ENCODE results near the gene NFIX.

Gene NFIX

DNA sequence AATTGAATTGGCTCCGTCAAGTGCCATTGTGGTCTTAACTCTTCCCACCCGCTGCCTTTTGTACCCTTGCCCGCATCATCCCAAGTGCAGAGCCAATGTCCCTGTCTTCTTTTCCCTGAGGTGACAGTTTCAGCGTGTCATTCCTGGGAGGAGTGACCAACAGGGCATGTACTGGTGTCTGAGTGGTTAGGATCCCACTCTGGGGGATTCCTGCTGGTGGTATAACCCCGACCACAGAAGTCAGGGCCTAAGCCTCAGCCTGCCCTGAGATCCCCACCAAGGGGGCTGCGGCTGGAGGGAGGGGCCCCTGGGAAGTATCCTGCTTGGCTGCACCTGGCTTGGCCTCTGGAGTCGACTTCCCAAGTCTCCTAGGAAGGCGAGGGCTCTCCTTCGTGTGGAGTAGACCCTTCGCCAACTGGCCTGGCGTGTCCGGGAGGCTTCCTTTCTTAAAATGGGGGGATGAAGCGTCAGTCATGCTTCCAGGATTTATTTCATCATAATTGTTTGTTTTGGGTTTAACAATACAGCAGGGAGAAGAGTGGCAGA lies 40.6 kb downstream of the NFIX start:
- TF ChIP-seq, protein P1, sequence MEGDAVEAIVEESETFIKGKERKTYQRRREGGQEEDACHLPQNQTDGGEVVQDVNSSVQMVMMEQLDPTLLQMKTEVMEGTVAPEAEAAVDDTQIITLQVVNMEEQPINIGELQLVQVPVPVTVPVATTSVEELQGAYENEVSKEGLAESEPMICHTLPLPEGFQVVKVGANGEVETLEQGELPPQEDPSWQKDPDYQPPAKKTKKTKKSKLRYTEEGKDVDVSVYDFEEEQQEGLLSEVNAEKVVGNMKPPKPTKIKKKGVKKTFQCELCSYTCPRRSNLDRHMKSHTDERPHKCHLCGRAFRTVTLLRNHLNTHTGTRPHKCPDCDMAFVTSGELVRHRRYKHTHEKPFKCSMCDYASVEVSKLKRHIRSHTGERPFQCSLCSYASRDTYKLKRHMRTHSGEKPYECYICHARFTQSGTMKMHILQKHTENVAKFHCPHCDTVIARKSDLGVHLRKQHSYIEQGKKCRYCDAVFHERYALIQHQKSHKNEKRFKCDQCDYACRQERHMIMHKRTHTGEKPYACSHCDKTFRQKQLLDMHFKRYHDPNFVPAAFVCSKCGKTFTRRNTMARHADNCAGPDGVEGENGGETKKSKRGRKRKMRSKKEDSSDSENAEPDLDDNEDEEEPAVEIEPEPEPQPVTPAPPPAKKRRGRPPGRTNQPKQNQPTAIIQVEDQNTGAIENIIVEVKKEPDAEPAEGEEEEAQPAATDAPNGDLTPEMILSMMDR (conservative IDR thresholded peaks at IDR 0.05; ENCODE audit: low read depth, low read length): no peak
- H3K4me3 ChIP-seq (ENCODE audit: low read length): no peak overlapping the region
- DNase-seq (ENCODE audit: low read depth): no peak

DNA sequence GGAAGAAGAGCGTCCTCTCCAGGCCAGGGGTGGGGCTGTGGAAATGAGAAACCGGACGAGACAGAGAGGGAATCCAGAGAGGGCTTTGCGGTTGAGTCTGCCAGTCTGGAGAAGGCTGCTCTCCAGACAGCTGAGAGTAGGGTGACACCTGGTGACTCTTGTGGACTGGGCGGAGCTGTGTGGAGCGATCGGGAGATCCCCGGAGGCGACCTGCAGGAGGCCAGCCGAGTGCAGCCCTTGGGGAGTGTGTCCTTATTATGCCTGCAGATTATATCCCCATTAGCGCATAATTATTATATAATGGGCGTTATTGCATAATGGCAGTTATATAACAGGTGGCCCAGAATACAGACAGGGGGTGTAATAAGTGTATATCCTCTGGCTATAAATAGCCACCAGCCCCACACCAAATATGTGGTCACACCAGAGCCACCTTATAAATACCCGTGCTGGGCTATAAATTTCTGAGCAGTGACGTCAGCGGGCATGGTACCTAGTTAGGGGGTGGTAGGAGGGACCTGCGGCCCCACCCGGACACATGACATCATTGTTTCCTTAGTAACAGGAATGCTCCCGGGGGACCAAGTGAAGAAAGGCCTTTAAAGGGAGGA lies 41.2 kb downstream of the NFIX start:
- H3K4me3 ChIP-seq (ENCODE audit: low read length): no peak overlapping the region
- no peak for DNase-seq (ENCODE audit: low read depth)
- TF ChIP-seq, protein P1 (conservative IDR thresholded peaks at IDR 0.05; ENCODE audit: low read depth, low read length): peak; percentile 9

DNA sequence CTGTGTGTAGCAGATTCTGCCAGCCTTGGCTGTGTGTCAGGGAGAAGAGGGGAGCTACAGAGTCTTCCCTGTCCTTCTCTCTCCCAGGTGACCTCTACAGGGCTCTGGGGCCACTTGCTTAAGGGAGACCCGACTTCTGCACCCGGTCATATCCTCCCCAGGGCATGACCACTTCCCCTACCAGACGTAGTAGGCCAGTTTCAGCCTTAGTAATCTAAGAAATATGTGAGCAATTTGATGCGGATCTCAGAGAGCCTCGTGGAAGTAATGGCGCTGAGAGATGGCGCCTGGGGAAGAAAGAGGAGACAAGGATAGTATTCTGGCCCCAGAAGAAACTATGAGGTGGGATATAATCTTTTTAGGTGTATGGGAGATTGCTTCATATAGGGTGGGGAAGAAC lies 41.9 kb downstream of the NFIX start:
- no peak overlapping the region for H3K4me3 ChIP-seq (ENCODE audit: low read length)
- no peak for DNase-seq (ENCODE audit: low read depth)
- TF ChIP-seq, protein P1 (conservative IDR thresholded peaks at IDR 0.05; ENCODE audit: low read depth, low read length): no peak

DNA sequence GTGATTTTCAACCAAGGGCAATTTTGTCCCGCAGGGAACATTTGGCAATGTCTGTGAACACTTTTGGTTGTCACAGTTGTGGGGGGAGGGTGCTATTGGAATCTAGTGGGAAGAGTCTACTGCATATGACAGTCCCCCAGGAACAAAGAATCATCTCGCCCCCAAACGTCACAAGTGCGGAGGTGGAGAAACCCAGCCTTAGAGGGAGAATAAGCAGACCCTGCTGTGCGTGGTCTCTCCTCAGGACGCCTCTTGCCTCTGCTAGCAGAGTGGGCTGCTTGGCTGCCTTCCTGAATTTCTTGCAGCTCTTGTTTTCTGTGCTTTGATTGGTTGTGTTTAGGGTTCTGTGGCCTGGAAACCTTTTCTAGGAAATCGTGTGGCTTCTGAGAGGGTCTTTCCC lies 42.5 kb downstream of the NFIX start:
- H3K4me3 ChIP-seq (ENCODE audit: low read length): no peak overlapping the region
- no peak for DNase-seq (ENCODE audit: low read depth)
- TF ChIP-seq, protein P1 (conservative IDR thresholded peaks at IDR 0.05; ENCODE audit: low read depth, low read length): no peak

DNA sequence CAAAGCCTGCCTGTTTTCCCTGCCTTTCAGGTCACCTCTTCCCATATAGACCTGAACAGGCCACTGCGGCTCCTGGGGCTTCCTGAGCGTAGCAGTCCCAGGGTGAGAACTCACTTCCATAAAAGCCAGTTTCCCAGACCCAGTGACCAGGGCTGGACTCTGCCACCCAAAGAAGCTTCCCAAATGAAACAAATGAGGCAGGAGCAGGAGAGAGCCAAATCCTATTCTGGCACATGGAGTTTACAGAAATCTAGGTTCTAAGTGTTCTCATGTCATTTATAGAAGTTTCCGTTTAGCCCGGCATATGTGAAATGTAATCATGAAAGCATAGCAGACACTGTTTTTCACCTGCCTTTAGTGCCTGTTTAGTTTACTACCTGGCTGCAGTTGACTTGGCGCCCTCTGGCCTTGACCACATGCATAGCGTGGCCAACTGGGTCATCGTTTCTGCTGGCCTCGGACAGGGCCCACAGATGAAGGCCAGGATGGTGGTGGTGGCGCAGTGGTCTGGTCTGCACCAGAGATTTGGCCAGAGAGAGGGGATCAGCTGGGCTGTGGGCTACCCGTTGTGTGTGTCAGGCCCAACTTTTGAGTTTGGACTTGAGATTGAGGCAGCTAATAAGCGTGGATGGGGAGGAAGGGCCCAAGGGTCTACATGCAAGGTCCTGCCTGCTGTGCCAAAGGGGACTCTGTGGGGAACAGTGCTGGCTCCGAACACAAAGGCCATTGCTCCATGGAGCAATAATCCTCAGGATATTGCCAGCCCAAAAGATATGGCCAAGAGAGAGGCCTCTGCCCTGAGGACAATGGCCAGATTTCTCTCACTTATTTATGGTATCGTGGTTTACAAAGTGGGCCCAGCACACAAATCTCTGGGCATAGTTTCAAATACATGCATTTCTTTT lies 43.3 kb downstream of the NFIX start:
- no peak overlapping the region for H3K4me3 ChIP-seq (ENCODE audit: low read length)
- TF ChIP-seq, protein P1 (conservative IDR thresholded peaks at IDR 0.05; ENCODE audit: low read depth, low read length): no peak
- no peak for DNase-seq (ENCODE audit: low read depth)

DNA sequence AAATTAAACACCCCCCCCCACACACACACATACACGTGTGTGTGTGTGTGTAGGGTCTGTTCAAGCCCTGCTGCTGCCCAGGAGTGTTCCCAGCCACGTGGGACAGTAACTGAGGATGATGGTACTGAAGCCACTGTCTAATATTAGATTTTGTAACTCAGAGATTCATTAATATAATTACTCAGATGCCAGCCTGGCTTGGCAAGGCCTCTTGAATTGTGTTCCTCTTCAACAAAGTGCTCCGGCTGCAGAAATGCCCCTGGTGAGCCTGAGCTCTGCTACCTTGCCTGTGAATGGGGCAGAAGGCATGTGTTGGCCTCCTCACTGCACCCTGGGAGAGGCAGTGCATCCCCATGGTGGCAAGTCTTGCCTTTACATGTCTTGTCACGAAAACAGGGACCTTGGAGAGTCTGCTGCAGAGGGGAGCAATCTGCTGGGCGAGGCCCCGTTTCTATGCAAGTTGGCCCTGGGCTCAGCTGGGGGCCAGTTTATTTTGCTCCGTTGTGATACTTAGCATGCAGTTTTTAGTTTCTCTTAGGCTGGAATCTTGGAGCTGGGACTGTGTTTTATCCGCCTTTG lies 44.0 kb downstream of the NFIX start:
- H3K4me3 ChIP-seq (ENCODE audit: low read length): no peak overlapping the region
- no peak for DNase-seq (ENCODE audit: low read depth)
- TF ChIP-seq, protein P1 (conservative IDR thresholded peaks at IDR 0.05; ENCODE audit: low read depth, low read length): no peak

Measured in retinal pigment epithelial cell (primary cell).